ENCODE data around the gene KANSL3.
A peak's percentile ranks its signal among the peaks of the same experiment; 100 is the strongest.
"Not testable (repeated sequence)": the region's sequence is repeated elsewhere in the genome, so short reads cannot be mapped to it uniquely, and the experiment has no call there.

The KANSL3 gene

DNA sequence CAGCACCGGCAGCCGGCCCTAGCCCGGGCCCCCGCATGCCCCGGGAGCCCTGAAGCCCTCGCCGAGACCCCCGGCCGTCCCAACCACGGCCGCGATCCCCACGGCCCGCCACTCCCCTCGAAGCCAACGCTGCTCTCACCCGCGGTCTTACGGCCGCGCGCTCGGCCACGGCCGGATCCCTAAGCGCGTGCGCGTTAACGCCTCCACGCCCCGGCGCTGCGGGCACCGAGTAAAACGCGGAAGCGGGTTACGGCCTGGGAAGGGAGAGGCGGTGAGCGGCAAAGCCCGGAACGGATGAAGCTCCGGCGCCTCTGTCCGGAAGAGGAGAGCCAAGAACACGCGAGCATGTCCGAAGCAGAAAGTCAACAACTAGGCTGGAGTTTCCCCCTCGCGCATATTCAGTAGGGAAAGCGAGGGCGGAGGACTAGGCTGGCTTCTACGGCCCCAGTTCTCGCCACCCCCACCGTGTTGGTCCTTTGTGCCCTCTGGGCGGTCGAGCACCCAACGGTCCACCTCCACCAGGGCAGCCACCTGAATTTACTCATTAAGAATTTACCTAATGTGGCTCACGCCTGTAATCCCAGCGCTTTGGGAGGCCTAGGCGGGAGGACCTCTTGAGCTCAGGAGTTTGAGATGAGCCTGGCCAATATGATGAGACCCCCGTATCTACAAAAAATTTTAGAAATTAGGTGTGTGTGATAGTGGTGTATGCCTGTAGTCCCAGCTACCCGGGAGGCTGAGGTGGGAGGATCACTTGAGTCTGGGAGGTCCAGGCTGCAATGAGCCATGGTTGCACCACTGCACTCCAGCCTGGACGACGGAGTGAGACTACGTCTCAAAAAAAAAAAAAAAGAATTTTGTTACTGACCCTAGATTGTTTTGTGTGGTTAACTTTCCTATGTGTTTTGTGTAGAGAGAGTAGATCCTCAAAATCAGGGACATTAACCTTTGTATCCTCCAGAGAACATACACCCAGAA is at the start of gene KANSL3:
KANSL3 (minus strand) TSS at position 169 of the 978 bp plus-strand sequence. CDS start 1,177 bp downstream, outside the sequence.
- DNase-seq (ENCODE audit: insufficient read length, low spot score) (peak; percentile 94), FAIRE-seq (peak; percentile 99)

DNA sequence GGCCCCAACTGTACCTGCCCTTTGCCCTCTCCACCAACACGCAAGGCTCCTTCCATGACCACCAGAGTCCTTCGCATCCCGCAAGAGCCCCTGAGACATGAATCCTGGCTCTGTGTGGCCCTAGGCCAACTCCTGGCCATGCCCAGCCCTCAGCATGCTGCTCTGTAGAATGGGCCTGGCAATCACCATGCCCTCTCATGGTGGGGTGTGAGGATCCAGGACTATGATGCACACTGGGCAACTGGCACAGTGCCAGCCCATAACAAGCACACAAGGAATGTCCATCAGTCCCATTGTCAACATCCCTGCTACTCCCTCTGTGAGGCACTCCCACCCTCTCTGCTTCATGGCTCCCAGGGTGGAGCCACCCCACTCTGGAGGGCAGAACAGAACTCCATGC is 49.2 kb upstream of the KANSL3 start:
- DNase-seq (ENCODE audit: insufficient read length, low spot score): no peak

GRCh38 chr2:96685577-96686459 is 47.7 kb upstream of the KANSL3 start:
- DNase-seq (ENCODE audit: insufficient read length, low spot score): no peak
- FAIRE-seq: no peak

More for the DNA sequence above, 49.2 kb upstream of the KANSL3 start:
- peak; percentile 80 for FAIRE-seq

DNA sequence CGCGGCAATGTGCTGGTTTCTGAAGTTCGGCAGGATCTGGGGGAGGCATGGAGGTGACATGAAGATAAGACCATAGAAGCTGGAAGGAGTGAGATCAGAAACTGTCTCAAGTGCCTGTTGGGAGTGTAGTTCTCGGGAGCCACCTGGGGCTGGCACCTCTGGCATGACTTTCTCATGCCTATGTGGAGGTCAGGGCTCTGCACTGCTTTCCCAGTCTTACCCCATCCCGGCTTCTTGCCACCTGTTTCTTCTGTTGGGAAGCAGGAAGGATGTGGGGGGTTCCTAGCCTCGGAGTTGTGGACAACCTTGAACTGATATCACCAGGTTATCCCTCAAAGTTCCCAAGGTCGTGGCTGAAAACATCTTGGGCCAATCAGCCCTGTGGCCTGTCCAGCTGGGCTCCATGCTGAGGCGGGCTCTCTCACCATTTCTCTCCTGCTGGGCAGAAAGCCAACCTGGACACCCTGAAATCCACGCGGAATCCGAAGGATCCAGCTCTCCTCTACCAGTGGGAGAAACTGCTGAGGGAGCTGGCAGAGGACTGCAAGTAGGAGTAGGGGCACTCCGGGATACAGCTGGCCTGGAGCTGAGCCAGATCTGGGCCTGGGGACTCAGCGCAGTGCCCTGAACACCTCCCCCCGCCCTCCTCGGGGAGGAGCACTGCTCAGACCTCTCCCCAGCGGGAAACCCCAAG is 46.9 kb upstream of the KANSL3 start:
- FAIRE-seq (no peak), DNase-seq (ENCODE audit: insufficient read length, low spot score) (no peak)

DNA sequence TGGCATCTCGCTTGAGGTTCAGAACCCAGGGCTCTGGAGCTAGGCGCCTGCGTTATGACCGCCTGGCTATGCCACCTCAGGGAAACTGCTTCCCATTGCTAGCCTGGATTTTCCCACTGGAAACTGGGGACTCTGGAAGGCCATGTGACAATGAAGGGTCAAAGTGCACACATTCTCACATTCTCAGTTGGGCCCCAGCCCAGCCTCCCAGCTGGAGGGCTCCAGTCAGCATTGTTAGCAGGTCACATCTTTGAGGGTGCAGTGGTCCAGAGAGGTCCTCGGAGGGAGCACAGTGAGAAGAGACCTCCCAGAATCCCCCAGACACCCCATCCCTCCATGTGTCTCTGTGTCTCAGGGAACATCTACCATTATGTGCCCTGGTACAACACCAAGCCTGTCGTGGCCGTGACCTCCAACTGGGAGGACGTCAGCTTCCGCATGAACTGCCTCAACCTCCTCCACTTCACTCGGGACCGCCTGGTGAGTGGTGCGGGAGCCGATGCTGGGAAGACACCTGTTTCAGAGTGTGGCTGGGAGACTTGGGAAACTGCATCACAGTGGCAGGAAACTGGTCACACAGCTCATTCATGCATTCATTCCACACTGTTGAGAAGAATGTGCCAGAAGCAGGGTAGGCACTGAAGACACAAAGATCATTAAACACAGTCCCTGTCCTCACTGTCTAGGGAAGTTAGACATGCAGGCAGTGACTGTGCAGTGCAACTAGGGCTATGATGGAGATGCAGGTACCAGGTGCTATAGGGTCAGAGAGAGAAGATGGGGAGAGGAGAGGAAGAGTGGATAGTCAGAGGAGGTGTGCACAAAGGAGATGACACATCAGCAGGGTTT is 46.1 kb upstream of the KANSL3 start:
- FAIRE-seq: peak; percentile 28
- no peak for DNase-seq (ENCODE audit: insufficient read length, low spot score)

- DNase-seq (ENCODE audit: insufficient read length, low spot score) (no peak), FAIRE-seq (no peak)
These were observed 45.2 kb upstream of the KANSL3 start for GRCh38 chr2:96683307-96683706.

- no peak for DNase-seq (ENCODE audit: insufficient read length, low spot score)
These were observed 43.4 kb upstream of the KANSL3 start for GRCh38 chr2:96681540-96681939.

GRCh38 chr2:96680561-96681141 is 42.5 kb upstream of the KANSL3 start:
- FAIRE-seq: no peak

More at GRCh38 chr2:96681540-96681939, 43.4 kb upstream of the KANSL3 start:
- FAIRE-seq: no peak

GRCh38 chr2:96679848-96680247 is 41.7 kb upstream of the KANSL3 start:
- FAIRE-seq (no peak), DNase-seq (ENCODE audit: insufficient read length, low spot score) (no peak)

More at GRCh38 chr2:96680561-96681141, 42.5 kb upstream of the KANSL3 start:
- DNase-seq (ENCODE audit: insufficient read length, low spot score): no peak

GRCh38 chr2:96669539-96670215 is 31.6 kb upstream of the KANSL3 start:
- FAIRE-seq (peak; percentile 55), DNase-seq (ENCODE audit: insufficient read length, low spot score) (no peak)

DNA sequence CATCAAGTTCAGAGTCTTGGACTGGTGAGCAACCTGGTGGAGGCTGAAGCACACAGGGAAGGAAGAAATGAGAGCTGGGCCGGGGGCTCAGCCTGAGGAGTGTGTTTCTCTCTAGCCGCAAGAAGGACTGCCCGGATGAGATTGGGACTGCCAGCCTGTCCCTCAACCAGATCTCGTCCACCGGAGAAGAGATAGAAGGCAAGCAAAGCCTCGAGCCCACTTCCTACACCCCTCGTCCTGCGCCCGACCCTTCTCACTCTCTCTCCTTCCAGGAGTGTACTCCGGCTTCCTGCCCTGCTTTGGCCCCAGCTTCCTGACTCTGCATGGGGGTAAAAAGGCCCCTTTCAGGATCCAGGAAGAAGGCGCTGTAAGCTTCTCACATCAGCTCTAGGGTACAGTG is 30.7 kb upstream of the KANSL3 start:
- FAIRE-seq (no peak), DNase-seq (ENCODE audit: insufficient read length, low spot score) (no peak)

GRCh38 chr2:96665717-96666116 is 27.6 kb upstream of the KANSL3 start:
- peak; percentile 46 for FAIRE-seq
- not testable (repeated sequence) for DNase-seq (ENCODE audit: insufficient read length, low spot score)

DNA sequence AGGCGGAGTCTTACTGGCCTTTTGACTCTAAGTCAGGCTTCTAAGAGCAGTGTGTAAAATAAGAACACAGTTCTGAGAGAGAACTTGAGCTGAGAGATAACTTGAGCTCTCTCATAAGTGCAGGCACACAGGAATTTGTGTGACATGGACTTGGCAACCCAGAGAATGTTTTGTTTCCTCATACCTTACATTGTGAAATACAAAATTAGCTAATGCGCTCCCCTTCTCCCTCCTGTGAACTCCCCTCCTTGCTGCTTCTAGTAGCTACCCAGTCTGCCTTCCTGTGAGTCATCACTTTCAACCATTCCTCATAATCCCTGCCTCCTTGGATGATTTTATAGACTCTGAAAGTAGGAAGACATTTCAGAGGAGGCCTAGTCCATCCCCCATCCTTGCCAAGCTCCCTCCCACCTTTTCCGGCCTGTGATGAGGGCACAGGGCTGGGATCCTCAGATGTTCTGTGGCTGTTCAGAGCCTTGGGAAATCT is 27.0 kb upstream of the KANSL3 start:
- FAIRE-seq: peak; percentile 99
- peak; percentile 99 for DNase-seq (ENCODE audit: insufficient read length, low spot score)

DNA sequence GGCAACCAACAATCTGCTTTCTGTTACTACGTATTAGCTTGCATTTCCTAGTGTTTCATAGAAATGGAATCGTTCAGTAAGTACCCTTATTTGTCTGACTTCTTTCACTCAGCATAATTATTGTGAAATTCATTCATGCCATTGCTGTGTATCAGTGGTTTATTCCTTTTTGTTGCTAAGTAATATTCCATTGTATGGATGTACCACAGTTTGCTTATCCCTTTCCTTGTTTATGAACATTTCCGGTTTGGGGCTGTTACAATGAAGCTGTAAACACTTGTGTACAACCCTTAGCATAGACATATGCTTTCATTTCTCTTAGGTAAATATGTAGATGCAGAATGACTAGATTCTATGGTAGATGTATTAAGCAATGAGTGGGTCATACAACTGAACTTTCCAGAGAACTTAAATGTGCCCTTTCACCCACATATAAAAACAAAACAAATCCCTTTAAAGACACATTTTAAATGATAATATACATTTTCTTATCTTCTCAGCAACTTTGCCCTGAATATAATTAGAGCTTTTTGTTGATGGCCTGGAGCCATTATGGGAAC is 26.3 kb upstream of the KANSL3 start:
- FAIRE-seq (peak; percentile 16), DNase-seq (ENCODE audit: insufficient read length, low spot score) (no peak)

DNA sequence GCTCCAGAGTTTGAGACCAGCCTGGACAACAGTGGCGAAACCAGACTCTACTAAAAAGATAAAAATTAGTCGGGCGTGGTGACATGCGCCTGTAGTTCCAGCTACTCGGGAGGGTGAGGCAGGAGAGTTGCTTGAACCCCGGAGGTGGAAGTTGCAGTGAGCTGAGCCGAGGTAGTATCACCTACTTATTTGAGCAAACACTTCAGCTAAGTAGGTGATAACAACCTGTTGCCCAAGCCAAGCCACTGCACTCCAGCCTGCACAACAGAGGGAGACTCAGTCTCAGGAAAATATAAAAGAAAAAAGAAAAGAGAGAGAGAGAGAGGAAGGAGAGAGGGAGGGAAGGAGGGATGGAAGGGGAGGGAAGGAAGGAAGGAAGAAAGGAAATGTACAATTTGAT is 25.7 kb upstream of the KANSL3 start:
- FAIRE-seq (peak; percentile 64), DNase-seq (ENCODE audit: insufficient read length, low spot score) (no peak)

GRCh38 chr2:96663177-96663576 is 25.1 kb upstream of the KANSL3 start:
- DNase-seq (ENCODE audit: insufficient read length, low spot score): no peak
- peak; percentile 33 for FAIRE-seq

DNA sequence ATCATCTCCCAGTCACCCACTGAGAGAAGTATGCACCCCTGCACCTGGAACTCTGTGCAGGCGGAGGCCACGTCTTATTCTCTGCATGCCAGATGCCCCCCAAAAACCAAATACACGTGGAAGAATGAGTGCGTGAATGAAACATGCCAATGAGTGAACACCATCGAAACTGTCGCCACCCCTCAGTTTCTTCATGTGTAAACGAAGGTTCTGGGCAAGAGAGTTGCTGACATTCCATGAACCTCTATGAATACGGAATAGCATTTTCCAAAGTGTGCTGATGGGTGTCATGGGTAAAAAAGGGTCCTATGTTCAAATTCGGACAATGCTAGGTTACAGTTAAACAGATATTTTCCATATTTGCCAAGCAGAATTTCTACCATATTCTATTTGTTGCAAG is 24.2 kb upstream of the KANSL3 start:
- no peak for FAIRE-seq
- no peak for DNase-seq (ENCODE audit: insufficient read length, low spot score)

DNA sequence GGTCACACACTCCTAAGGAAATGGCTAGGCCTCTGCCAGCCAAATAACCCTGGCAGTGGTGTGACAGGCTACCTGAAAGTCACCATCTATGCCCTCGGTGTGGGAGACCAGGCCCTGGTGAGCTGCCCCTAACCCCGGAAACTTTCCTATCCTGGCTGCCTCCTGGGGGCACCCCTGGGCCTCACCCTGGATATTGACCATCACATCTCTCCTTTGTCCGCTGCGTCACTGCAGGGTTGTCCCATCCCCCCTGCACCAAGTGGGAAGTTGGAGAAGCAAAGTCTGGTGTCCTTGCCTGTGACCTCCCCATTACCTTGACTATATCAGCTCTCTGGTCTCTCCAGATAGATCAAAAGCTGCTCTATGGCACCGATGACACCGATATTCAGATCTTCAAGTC is 23.2 kb upstream of the KANSL3 start:
- FAIRE-seq (no peak), DNase-seq (ENCODE audit: insufficient read length, low spot score) (no peak)

Measured in HTR-8/SVneo (cell line).